GM21723 (cell line): ENCODE data around the gene RFWD3.

ENCODE experiments used
- ATAC-seq: cut with Tn5 transposase; IDR thresholded peaks from one replicate; pipeline ENCODE4 v1.9.1; 2021; ENCODE audit warnings: mild to moderate bottlenecking, moderate library complexity; ENCODE audit not compliant: unreplicated experiment

Gene RFWD3

DNA sequence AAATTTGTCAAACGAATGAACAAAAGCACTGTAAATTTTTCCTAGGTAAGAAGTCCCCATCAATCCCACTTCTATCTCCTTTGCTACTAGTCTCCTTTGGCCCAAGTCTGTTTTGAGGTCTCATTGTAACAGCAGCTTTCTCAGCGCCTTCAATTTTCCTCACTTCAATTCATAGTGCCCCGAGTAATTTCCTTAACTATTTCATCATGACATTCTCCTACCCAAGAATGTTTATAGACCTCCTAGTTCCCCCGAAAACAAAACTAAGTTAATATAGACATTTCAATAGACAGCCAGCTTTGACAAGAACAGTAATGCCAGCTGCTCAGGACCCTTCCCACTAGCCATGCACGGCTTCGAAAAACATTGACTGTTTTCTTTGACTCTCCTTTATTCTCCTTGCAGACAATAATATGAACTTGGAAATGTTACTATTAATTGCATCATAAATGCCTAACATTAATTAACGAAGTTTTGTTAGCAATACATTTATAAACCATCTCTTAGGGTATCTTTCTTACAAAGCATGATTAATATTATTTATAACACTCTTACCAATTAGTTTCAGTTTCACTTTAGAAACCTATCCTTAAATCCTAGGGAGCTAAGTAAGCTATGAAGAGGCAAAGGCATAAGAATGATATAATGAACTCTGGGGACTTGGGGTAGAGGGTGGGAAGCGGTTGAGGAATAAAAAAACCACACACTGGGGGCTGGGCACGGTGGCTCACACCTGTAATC lies 82.6 kb downstream of the RFWD3 start:
- ATAC-seq = no peak

DNA sequence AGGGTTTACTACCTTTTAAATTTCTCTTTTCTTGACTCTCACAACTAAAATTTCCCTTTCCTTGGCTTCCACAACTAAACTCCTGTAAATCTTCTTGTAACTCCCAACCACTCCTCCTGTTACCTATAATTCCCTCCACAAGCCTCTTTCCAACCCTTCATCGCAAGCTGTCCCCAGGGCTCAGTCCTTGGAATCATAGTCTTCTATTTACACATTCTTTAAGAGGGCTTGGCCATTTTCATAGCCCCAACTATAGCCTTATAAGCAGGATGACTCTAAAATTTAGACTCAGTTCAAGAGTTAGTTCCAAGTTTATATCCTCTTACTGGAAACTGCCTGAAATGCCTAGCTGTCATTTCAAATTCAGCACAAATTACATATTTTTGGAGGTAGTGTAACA lies 83.7 kb downstream of the RFWD3 start:
- ATAC-seq = no peak

DNA sequence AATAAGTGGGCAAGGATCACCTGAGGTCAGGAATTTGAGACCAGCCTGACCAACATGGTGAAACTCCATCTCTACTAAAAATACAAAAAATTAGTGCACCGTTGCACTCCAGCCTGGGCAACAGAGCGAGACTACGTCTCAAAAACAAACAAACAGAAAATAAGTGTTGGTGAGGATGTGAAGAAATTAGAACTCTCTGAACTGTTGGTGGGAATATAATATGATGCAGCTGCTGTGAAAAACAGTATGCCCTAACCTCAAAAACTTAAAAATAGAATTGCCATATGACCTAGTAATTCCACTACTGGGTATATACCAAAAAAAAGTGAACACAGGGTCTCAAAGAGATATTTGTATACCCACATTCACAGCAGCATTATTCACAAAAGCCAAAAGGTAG lies 85.8 kb downstream of the RFWD3 start:
- peak; percentile 69 for ATAC-seq

DNA sequence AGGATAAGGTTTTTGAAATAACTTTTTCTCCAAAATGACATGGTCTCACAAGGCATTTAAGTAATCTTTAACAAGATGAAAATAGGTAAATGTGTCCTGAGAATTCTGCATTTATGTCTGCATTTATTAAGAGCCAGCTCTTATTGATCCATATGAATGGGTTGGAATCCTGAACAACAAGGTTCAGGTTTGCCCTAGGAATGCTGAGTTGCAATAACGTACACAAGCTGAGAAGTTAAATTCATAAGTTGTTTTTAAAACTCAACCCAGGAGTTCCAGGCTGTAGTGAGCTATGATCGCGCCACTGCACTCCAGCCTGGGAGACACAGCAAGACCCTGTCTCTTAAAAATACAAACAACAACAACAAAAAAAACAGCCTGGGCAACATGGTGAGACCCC lies 87.8 kb downstream of the RFWD3 start:
- ATAC-seq = no peak

DNA sequence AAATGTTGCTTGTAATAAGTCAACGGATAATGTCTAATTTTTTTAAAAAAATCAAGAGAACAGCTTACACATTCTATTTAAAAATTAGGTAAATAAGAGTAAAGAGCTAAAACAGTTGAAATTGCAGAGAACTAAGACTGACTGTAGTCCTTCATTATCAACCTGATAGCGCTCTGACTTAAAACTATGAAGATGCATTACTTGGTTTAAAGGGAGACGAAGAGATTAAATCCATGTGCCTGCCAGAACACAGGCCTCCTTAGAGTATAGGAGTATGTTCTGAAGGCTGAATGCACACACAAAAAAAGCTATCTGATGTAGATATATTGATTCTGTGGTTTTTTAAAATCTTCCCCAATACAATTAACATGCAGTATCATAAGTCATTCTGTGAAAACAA lies 88.2 kb downstream of the RFWD3 start:
- ATAC-seq = no peak

DNA sequence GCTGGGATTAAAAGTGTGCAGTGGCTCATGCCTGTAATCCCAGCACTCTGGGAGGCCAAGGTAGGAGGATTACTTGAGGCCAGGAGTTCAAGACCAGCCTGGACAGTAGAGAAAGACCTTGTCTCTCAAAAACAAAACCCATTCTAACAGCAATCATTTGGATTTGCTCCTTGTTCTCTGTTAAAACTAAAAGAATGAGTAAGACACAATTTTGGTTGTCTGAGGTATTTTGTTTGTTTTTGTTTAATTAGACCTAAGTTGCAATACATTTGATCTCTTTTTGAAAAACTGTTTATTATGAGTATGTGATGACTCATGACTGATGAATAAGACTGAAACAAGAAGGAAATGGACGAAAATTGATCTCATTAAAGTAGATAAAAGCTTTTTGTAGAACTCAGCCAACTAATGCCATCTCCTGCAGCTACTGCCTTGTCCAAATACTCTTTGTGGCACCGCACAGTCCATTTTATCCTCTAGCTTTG lies 88.8 kb downstream of the RFWD3 start:
- ATAC-seq = no peak

DNA sequence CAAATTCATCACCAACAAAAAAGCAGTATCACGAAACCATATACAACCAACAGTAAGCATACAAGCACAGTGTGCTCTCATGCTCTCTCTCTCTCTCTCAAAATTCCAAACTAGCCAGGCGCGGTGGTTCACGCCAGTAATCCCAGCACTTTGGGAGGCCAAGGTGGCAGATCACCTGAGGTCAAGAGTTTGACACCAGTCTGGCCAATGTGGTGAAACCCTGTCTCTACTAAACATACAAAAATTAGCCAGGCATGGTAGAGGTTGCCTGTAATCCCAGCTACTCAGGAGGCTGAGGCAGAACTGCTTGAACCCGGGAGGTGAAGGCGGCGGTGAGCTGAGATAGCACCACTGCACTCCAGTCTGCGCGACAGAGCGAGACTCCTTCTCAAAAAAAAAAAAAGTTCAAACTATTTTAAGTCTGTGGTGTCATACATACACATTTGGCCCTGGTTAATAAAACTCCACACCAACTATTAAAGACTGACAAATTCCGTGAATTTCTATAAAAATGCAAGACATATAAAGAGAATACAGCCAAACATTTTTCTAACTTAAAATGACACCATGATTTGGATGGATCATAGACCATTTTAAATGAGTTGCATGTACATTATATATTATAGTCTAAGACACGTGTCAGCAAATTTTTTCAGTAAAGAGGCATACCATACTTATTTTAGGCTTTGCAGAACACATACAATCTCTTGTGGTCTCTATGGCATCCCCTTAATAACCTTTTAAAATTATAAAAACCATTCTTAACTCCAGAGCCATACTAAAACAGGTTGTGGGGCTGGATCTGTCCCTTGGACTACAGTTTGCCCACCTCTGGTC lies 90.7 kb downstream of the RFWD3 start:
- no peak for ATAC-seq

DNA sequence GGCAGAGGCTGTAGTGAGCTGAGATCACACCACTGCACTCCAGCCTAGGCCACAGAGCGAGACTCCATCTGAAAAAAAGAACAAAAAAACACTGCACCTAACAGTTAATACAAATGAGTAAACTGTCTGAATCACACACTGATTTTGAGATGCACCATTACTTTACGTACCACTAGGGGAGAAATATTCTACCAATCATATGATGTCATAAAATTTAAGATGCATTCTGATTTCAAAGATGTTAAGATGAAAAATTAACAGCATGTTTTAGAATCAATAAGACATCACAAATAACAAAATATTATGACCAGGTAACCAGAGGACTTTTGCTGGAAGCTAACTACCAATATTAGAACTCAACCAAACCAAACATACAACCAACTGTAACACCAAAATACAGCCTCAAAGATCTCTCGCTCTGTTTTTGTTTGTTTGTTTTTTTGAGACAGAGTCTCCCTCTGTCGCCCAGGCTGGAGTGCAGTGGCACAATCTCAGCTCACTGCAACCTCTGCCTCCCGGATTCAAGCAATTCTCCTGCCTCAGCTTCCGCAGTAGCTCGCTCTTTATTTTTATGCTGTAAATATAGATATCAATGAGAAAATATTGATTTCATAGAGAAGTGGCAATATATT lies 91.4 kb downstream of the RFWD3 start:
- ATAC-seq = no peak

DNA sequence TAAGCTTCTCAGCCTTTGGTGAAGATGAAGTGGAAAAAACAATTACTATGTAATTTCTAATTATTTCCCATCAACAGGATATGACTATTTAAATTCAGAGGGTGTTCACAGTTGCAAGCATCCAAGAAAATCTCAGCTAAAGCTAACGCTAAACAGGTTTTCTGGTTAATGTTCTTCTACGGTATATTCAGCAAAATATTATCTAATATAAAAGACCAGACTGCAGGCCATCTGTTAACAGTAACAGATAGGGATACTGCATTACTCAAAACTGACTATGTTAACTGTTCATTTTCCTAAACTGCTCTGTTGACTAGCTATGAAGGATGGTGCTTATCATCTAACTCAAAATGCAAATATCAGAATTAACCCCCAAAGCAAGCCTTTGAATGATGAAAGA lies 92.5 kb downstream of the RFWD3 start:
- ATAC-seq = no peak

DNA sequence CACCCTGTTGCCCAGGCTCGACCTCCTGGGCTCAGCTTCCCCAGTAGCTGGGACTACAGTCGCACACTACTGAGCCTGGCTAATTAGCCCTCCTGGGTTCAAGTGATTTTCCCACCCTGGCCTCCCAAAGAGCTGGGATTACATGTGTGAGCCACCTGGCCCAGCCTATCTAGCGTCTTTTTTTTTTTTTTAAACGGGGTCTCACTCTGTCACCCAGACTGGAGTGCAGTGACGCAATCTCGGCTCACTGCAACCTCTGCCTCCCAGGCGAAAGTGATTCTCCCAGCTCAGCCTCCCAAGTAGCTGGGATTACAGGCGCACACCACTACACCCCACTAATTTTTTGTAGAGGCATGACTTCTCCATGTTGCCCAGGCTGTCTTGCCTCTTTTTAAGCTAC lies 93.1 kb downstream of the RFWD3 start:
- no peak for ATAC-seq
